Measurements from ENCODE around the gene PCDH17.

PCDH17 gene

DNA sequence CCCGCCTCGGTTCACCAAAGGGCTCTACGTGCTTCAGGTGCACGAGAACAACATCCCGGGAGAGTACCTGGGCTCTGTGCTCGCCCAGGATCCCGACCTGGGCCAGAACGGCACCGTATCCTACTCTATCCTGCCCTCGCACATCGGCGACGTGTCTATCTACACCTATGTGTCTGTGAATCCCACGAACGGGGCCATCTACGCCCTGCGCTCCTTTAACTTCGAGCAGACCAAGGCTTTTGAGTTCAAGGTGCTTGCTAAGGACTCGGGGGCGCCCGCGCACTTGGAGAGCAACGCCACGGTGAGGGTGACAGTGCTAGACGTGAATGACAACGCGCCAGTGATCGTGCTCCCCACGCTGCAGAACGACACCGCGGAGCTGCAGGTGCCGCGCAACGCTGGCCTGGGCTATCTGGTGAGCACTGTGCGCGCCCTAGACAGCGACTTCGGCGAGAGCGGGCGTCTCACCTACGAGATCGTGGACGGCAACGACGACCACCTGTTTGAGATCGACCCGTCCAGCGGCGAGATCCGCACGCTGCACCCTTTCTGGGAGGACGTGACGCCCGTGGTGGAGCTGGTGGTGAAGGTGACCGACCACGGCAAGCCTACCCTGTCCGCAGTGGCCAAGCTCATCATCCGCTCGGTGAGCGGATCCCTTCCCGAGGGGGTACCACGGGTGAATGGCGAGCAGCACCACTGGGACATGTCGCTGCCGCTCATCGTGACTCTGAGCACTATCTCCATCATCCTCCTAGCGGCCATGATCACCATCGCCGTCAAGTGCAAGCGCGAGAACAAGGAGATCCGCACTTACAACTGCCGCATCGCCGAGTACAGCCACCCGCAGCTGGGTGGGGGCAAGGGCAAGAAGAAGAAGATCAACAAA is 2.6 kb downstream of the PCDH17 start:
- no peak for DNase-seq (ENCODE audit: extremely low read depth in 1 of 2, low read depth in 1 of 2)

DNA sequence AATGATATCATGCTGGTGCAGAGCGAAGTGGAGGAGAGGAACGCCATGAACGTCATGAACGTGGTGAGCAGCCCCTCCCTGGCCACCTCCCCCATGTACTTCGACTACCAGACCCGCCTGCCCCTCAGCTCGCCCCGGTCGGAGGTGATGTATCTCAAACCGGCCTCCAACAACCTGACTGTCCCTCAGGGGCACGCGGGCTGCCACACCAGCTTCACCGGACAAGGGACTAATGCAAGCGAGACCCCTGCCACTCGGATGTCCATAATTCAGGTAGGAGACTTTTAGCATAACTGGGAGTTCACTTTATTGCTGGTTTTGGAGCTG is 3.3 kb downstream of the PCDH17 start:
- no peak for DNase-seq (ENCODE audit: extremely low read depth in 1 of 2, low read depth in 1 of 2)

DNA sequence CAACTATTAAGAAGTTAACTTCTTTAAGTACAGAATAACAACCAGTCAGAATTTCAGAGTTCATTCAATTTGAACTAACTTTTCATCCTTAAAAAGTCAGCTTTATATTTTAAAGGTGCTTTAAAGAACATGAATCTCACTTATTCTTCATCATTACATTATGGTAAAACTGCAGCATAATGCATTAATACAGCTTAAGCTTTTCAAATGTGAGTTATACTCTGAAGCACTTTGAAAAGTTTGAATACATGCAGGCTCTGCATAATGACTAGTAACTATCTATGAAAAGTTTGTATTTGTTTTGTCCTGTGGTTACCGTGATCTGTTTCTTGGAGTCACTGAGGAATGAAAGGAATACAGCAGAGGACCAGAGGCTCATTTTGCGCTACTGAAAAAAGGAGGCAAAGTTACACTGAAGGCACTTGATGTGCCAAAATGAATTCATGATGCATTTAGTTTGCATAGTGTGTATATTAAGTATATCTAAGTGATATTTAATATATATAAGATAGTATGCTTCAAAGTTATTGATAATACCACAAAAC is 4.1 kb downstream of the PCDH17 start:
- no peak for DNase-seq (ENCODE audit: extremely low read depth in 1 of 2, low read depth in 1 of 2)

DNA sequence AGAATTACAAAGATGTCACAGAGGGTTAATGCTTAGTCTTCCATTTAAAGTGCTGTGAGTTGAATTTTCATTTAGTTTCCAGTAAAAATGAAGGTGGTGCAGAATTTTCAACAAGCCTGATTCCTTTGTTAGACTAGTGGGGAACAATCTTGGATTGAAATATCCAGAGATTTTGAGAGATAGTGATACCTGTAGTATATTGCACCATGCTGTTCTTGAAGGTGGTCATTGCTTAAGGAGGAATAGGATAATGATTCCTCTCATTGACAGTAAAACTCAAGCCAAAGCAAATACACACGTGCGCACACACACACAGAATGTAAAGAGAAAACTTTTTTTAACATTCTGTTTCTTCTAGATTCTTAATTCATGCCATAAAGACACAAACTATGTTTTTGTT is 5.3 kb downstream of the PCDH17 start:
- no peak for DNase-seq (ENCODE audit: extremely low read depth in 1 of 2, low read depth in 1 of 2)

DNA sequence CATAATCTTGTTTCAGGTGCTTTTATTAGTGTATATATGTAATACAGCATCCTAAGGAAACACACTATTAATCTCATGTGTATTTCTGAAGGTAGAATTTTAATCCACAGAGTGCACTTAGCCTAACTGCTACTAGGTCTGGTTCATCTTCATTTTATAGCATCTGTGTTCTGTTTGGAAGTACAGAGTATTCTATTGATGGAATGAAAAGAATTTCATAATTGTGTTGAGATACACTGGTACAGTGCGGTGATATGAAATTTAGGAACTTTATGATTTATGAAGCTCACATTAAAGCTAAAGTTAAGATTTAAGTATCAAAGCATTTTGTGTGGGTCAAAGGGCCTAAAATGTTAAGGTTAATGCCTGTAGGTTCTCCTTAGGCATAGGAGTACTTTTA is 6.0 kb downstream of the PCDH17 start:
- DNase-seq (ENCODE audit: extremely low read depth in 1 of 2, low read depth in 1 of 2) = no peak

DNA sequence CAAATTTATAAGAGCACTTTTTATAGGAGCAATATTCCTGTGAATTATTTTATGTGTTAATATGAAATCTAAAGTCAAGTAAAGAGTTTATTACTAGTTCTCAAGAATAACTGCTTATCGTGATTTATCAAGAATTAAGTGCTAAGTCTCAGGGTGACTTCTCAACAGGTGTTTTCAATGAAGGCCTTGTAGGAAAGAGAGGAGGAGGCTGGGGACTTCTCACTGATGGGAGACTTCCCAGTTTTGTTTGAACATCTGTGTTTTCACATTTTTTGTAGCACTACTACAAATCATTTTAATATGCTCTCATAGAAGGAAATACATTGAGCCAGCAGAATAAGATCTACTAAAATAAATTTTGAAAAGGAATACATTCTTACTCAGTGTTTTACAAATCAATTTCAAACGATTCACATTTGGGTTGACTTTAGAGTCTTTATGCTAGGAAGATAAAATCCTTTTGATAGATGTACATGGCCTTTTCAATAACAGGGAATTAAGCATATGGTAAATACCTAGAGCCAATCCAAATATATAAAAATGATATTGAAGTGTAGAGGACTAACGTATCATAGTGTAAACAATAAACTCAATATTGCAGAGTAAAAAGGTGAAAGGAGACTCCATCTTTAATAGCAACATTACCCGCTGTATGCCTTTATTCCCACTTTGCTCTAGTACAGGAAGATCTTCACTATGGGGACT is 6.8 kb downstream of the PCDH17 start:
- no peak for DNase-seq (ENCODE audit: extremely low read depth in 1 of 2, low read depth in 1 of 2)

DNA sequence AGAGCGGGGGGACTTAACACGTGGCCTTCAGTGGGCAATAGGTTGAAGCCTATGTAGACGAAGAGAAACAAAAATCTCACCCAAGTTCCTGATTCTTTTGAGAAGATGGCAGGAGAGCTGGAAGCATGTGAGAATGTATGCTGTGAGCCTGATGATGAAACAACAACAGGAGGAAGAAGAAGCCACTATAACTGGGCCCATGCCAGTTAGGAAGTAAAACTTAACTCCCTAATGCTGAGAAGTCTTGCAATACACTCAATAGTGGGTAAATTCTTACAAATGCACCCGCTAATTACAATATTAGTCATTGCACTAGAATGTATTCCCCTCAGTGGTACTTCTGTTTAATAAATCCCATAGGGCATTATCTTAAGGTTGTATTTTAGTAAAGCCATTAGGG is 9.1 kb downstream of the PCDH17 start:
- no peak for DNase-seq (ENCODE audit: extremely low read depth in 1 of 2, low read depth in 1 of 2)

DNA sequence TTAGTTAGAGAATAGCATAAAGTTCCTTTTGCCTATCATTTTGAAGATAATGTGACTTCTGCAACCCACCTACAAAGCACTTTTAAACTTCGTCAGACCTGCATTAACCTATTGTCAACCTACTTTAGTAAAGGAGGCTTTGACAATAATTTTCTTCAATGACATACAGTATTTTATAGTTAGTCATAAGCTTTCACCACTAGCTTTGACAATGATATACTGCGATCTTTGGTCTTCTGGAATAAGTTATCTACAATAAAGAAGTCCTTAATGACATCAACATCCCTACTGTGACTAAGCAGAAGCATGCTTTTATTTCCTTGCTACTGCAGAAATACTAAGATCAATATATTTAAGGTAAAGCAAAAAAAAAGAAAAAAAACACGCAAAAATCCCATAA is 9.5 kb downstream of the PCDH17 start:
- no peak for DNase-seq (ENCODE audit: extremely low read depth in 1 of 2, low read depth in 1 of 2)

DNA sequence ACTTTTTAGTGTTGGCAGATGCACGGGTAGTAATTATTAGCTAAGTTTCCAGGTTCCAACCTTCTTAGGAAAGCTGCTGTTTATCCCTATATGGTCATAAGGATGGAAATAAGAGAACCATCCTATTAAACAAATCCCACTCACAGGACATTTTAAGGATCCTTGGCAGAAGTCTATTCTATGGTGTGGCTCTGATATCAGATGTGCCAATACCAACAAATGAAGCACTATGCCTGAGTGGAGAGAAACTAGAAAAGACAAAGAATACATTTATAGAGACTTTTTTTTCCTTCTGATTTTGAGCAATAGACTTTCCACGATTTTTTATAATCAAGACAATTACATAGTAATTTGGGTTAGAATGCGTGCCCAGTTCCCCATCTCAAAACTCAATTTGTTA is 12.6 kb downstream of the PCDH17 start:
- no peak for DNase-seq (ENCODE audit: extremely low read depth in 1 of 2, low read depth in 1 of 2)

DNA sequence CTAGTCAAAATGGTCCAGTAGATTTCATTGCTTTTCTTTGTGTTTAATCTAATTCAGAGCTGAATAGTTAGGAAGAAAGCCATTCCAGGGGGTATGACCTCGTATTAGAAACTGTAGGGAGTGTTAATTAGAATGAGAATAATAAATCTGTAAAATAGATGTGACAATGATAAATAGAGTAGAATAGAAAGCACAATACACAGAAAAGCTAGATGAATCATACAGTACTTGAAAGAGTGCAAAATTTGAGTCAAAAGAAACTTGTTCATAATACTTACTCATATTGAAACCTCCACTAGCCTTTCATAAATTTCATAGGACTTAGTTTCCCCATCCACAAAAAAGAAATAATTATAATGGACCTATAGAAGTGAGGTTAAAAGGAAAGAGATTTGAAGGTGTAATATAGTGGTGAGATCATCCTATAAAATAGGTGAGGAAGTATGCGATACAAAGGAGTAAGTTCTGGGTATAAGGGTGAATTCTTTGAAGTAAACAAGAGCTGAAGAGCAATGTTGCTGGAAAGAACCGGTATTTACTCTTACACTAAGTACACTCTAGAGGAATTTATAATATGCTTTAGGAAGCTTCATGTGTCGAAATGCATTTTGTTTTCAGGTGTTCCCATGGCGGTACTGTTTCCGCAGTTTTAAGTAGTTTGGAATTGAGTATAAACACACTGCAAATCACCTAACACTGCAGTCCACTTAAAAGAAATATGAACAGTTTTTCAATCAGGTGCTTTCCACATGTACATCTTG is 21.9 kb downstream of the PCDH17 start:
- DNase-seq (ENCODE audit: extremely low read depth in 1 of 2, low read depth in 1 of 2) = no peak

DNA sequence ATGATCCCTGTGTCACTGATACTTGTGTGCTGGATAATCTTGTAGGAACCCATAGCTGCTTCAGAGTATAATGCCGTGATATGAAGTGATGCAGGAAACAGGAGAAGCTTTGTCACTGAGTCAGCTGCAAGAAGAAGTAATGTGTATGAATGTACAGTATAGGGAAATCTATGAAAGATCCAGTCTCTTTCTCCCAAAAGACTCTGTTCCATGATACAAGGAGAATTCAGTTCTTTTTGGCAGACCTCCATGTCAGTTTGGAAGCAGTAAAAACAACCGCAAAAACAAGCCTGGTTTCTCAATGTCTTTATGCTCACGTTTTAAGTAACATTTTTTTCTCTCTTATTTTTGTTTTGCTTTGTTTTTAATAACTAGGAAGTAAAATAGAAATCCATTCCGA is 33.9 kb downstream of the PCDH17 start:
- no peak for DNase-seq (ENCODE audit: extremely low read depth in 1 of 2, low read depth in 1 of 2)

DNA sequence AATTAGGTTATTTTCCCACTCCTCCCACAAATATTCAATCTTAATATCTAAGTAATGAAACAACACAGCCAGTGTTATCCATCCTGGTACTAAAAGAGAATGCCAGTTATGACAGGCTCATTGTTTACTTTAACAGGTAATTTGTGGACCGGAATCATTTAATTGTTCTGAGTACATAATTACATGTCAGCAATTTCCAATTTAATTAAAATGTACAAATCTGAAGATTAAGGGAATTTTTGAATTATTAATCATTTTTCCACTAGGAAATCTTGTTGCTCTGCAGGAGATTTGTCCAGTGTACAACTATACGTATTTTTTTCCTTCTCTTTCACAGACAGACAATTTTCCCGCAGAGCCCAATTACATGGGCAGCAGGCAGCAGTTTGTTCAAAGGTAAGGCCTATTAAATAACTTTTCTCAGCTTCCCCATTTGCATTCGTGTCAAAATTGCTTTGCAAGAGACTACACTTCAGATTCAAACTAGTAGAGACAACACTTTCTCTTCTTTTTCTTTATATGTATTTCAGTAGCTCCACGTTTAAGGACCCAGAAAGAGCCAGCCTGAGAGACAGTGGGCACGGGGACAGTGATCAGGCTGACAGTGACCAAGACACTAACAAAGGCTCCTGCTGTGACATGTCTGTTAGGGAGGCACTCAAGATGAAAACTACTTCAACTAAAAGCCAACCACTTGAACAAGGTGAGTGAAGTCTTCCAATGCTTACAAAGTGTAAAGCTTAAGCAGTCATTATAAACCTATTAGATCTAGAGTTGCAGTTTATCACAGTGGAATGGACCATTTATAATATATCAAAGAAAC is 34.8 kb downstream of the PCDH17 start:
- DNase-seq (ENCODE audit: extremely low read depth in 1 of 2, low read depth in 1 of 2) = no peak

DNA sequence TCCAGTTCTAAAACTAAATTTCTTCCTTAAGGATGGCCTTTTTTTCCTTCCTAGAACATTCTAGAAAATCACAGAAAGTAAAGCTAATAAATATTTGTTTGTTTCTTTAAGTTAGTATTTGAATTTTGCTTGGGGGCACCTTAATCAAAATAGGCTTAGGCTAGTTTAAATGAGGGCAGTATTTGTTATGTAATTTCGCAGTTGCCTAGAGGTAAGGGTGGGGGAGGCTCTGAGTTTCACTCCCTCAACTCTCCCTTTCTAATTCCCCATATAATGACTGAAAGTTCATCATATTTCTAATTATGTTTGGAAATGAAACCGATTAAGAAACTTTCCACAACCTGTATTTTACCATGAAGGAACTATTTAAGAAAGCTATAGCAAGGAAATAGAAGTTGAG is 40.6 kb downstream of the PCDH17 start:
- no peak for DNase-seq (ENCODE audit: extremely low read depth in 1 of 2, low read depth in 1 of 2)

DNA sequence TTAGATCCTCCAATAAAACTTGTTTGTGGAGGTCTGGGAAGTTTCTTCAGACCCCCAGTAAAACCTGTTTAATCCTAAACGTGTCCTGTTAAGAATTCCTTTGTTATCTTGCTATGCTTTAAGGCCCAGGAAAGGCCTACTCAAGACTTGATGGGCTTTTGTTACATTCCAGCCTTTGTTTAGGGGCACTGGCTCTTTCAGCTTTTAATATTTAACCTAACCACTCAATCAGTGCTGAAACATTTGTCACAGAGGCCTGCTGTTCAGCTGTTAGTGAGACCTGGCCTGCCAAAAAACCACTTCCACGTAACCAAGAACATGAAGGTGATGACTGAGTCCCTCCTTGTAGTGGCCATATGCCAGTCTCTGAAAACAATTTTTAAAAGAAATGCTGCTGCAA is 41.7 kb downstream of the PCDH17 start:
- DNase-seq (ENCODE audit: extremely low read depth in 1 of 2, low read depth in 1 of 2) = no peak

DNA sequence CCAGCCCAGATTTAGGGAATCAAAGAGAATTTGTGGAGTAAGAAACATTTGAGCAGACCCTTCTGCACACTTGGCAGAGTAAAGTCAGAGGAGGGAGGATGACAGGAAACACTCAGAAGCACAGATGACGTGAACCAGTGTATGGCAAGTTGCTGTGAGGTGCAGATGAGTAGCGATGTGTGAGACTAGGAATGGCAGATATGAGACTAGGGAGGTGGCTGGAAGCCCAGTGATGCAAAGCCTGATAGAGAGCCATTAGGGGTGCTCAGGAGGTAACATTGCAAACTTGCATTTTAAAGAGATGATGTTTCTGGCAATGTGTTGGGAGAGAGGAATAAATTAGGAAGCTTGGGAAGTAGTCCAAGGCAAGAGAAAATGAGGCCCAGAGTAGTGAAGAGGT is 44.0 kb downstream of the PCDH17 start:
- DNase-seq (ENCODE audit: extremely low read depth in 1 of 2, low read depth in 1 of 2) = no peak

DNA sequence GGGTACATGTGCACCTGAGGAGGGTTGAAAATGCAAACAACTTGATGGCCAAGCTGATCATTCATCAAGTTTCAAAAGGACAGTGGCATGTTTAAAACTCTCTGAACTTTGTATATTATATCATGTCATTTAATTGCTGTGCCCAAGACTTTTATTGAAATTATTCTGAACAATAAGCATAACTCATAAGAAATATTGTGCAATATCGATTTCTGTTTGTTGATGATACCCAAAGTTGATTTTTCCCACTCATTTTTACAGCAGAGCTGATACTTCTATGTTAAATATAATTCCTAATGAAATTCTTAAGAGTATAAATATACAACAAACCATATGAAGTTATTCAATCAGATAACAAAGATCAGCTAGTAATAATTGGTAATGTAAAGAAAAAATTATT is 49.1 kb downstream of the PCDH17 start:
- no peak for DNase-seq (ENCODE audit: extremely low read depth in 1 of 2, low read depth in 1 of 2)

DNA sequence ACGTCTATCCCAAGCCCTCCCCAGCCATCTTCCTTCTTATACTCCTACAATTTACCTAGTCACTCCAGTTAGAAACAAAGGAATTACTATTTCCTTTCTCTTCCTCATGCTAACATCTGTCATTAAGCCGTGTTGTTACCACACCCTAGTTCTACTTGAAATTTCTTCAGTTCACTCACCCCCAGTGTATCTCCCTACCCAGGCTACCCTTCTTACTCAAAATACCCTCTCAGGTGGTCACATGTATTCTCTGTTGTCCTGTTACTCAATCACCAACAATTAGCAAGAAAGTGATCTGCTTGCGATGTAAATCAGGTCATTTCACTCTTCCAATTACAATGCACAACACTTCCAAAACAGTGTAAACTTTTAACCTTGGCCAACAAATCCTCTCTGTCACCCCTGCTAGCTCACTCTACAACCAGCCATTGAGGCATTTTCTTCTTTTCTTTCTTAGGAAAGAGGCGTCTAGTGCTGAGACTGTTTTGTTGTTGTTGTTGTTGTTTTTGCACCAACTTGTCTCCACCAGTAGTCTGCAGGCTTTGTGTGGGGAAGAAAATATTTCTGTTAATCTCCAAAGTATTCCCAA is 50.7 kb downstream of the PCDH17 start:
- DNase-seq (ENCODE audit: extremely low read depth in 1 of 2, low read depth in 1 of 2) = no peak

DNA sequence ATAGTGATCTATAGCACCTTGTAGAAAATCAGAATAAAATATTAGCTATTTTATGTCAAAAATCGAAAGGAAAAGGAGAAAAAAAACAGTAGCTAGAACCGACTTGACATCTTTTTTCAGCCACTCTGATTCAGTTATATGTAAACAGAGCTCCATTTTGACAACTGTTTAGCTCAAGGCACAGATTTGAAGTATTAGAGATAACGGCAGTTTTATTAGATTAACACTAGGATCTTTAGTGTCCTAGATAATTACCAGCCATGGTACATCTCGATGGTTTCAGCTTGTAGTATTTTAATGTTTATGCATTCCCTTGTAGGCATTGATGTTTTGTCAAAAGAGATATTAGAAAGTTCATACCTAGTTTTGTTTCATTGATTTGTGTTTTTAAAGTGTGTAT is 67.3 kb downstream of the PCDH17 start:
- DNase-seq (ENCODE audit: extremely low read depth in 1 of 2, low read depth in 1 of 2) = no peak

DNA sequence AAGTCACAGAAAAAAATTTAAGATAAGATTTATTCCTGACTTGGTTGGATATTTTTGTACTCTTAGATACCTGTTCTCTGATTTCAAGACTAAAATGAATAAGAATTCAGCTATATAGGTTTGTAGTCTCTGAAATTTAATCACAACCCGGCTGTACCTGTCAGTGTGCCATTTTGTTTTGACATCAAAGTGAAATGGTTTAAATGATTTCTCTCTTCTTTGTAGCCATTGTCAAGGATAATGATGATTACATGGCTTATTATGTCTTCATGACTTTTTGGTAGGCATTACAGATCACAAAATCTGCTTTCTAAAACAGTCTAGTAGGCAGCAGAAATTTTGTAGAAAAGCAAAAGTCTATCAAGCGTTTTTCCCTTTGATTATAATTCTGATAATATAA is 72.5 kb downstream of the PCDH17 start:
- DNase-seq (ENCODE audit: extremely low read depth in 1 of 2, low read depth in 1 of 2) = no peak

DNA sequence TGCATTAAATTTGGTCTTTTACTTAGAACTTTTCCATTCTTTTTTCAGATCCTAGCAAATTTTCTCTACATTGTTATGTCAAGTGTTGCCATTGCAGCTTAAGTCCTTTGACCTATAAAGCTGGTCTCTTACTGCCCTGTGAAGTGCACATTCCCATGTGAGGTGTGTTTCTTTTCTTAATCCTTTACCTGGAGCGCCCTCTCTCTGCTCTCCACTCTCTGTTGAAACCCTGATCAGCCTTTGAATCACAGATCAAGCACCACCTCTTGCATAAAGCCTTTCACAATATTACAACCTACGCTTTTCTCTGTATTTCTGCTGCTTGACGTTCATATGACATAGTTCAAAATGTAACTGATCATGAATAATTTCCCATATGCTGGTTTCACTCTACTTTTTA is 84.8 kb downstream of the PCDH17 start:
- no peak for DNase-seq (ENCODE audit: extremely low read depth in 1 of 2, low read depth in 1 of 2)

All from stimulated activated CD8-positive, alpha-beta memory T cell treated with anti-CD3 and anti-CD28 coated beads, Interleukin-7, amount 100 ng/mL, for 48 hours (primary cell).